ENCODE results near the gene SYCP2.

GRCh38 chr20:59814840-59815340 is 118.5 kb downstream of the SYCP2 start:
- TF ChIP-seq CTCF (IDR thresholded peaks at IDR 0.05; ENCODE audit: low read length) = no peak
- TF ChIP-seq EZH2 (optimal IDR thresholded peaks at IDR 0.05; ENCODE audit: low read depth, low read length) = no peak
